ENCODE results near the gene CENPX. TPM values are rescaled to one million over a fixed set of nuclear protein-coding genes. Genes with fewer than 3 reads are reported as not detected.

The CENPX gene
- total and polyA plus RNA-seq, 2 of the 13 experiments (the other 11 are each of a cell fraction or from before 2014, with no cell fraction given) = 92.7 to 170 TPM

GRCh38 chr17:82065638-82066303 is 43.1 kb upstream of the CENPX start, which contains the start of gene DUS1L (continued):
- TF ChIP-seq FOXP4 (CRISPR knock-in tag; IDR thresholded peaks at IDR 0.05) (no peak), PCBP1 (IDR thresholded peaks at IDR 0.05; ENCODE audit: borderline replicate concordance, low read depth, low read length) (peak; percentile 83; the same call in 1 of the 2 replicates), AKNA (CRISPR knock-in tag; IDR thresholded peaks at IDR 0.05; ENCODE audit: borderline replicate concordance) (no peak), ZSCAN29 (CRISPR knock-in tag; conservative IDR thresholded peaks at IDR 0.05) (no peak), POGK (CRISPR knock-in tag; conservative IDR thresholded peaks at IDR 0.05) (peak; percentile 94), ZNF274 (CRISPR knock-in tag; IDR thresholded peaks at IDR 0.05) (peak; percentile 90), ZSCAN21 (CRISPR knock-in tag; IDR thresholded peaks at IDR 0.05; ENCODE audit: borderline replicate concordance) (peak; percentile 88; the same call in 1 of the 2 replicates), PHF20 (CRISPR knock-in tag; IDR thresholded peaks at IDR 0.05) (peak; percentile 97), ZSCAN9 (CRISPR knock-in tag; IDR thresholded peaks at IDR 0.05; ENCODE audit: borderline replicate concordance) (peak; percentile 58; the same call in 1 of the 2 replicates), DR1 (CRISPR knock-in tag; IDR thresholded peaks at IDR 0.05) (peak; percentile 66; the same call in 1 of the 2 replicates), ZNF512 (CRISPR knock-in tag; IDR thresholded peaks at IDR 0.05) (no peak), NFE2L2 (IDR thresholded peaks at IDR 0.05; ENCODE audit: low read length) (no peak), ZC3H13 (CRISPR knock-in tag; IDR thresholded peaks at IDR 0.05) (peak; percentile 80; the same call in 1 of the 2 replicates), ZNF83 (CRISPR knock-in tag; IDR thresholded peaks at IDR 0.05; ENCODE audit: borderline replicate concordance) (no peak), ZNF841 (CRISPR knock-in tag; IDR thresholded peaks at IDR 0.05; ENCODE audit: borderline replicate concordance) (no peak), CREBL2 (CRISPR knock-in tag; IDR thresholded peaks at IDR 0.05; ENCODE audit: borderline replicate concordance) (0 out of 2 replicates have a peak, but pooled peaks have one; percentile 36), ZNF205 (CRISPR knock-in tag; IDR thresholded peaks at IDR 0.05) (peak; percentile 94)

Data from HepG2 (cell line).